ENCODE data around the gene PGLYRP4. TPM values are rescaled to one million over a fixed set of nuclear protein-coding genes. Genes with fewer than 3 reads are reported as not detected.
"Not testable (repeated sequence)": the region's sequence is repeated elsewhere in the genome, so short reads cannot be mapped to it uniquely, and the experiment has no call there.

Gene PGLYRP4
- total RNA-seq, 1 experiment from 2014 or later = 0.38 TPM

DNA sequence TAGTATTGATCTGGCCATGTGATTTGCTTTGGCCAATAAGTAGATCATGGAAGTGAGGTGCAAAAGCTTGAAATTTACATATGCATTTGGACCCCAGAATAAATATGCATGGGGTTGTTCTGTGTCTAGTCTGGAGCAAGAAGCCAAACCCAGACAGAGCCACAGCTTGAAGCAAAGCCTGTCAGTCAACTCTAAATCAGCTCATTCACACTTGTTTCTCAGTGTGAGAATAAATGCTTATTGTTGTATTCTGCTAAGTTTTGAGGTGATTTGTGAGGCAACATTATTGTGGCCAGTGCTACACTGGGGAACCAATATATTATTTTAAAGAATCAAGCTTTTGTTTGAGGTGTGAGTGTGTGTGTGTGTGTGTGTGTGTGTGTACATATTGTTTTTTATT lies 23.7 kb downstream of the PGLYRP4 start:
- TF ChIP-seq, protein P1, sequence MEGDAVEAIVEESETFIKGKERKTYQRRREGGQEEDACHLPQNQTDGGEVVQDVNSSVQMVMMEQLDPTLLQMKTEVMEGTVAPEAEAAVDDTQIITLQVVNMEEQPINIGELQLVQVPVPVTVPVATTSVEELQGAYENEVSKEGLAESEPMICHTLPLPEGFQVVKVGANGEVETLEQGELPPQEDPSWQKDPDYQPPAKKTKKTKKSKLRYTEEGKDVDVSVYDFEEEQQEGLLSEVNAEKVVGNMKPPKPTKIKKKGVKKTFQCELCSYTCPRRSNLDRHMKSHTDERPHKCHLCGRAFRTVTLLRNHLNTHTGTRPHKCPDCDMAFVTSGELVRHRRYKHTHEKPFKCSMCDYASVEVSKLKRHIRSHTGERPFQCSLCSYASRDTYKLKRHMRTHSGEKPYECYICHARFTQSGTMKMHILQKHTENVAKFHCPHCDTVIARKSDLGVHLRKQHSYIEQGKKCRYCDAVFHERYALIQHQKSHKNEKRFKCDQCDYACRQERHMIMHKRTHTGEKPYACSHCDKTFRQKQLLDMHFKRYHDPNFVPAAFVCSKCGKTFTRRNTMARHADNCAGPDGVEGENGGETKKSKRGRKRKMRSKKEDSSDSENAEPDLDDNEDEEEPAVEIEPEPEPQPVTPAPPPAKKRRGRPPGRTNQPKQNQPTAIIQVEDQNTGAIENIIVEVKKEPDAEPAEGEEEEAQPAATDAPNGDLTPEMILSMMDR (IDR thresholded peaks at IDR 0.05; ENCODE audit: unreplicated experiment) = no peak
- Mint-ChIP-seq H3K4me3 (ENCODE audit: low read depth, unreplicated experiment) (no peak overlapping the region), H3K36me3 (ENCODE audit: insufficient read depth, unreplicated experiment) (no peaks in the 10 kb centered on the region), H3K4me1 (ENCODE audit: low read depth, unreplicated experiment) (no peaks in the 10 kb centered on the region), H3K27ac (ENCODE audit: unreplicated experiment) (no peak overlapping the region), H3K27me3 (ENCODE audit: unreplicated experiment) (peaks cover 25% of the 10 kb centered on the region), H3K9me3 (ENCODE audit: low read depth, unreplicated experiment) (peaks cover 2% of the 10 kb centered on the region)
- DNase-seq = no peak
- BruUV-seq (replicated peaks) = no TSS peak
- CTCF ChIA-PET = interaction anchor here (1.1 kb wide), 1 partner anchor 19 kb away, joined by 3 read pairs; no protein-coding TSS in a partner anchor
- intact Hi-C loops (cut with micrococcal nuclease; ENCODE audit: unreplicated experiment) = no loop called here

DNA sequence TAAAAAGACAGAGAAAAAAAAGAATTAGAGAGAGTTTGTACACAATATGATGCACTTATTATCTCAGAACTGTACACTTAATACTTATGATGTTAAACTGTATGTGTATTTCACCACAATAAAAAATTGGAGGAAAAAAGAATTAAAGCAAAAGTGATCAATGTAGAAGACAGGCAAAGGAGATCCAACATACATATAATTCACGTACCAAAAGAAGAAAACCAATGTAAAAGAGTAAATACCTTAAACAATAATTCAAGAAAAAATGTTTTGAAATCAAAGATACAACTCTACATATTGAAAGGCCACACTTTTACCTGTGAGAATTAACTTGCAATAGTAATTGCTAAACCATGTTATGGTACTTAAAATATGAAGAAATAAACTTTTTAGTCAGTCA lies 26.1 kb downstream of the PGLYRP4 start:
- no peaks in the 10 kb centered on the region for H3K4me1 Mint-ChIP-seq (ENCODE audit: low read depth, unreplicated experiment)

DNA sequence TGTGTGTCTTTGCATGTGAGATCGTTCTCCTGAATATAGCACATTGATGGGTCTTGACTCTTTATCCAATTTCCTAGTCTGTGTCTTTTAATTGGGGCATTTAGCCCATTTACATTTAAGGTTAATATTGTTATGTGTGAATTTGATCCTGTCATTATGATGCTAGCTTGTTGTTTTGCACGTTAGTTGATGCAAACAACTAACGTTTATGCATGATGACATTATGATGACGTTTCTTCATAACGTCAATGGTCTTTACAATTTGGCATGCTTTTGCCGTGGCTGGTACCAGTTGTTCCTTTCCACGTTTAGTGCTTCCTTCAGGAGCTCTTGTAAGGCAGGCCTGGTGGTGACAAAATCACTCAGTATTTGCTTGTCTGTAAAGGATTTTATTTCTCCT lies 30.5 kb downstream of the PGLYRP4 start:
- H3K9me3 Mint-ChIP-seq (ENCODE audit: low read depth, unreplicated experiment); intact Hi-C loops (cut with micrococcal nuclease; ENCODE audit: unreplicated experiment); CTCF ChIA-PET; DNase-seq; H3K4me3 Mint-ChIP-seq (ENCODE audit: low read depth, unreplicated experiment); H3K36me3 Mint-ChIP-seq (ENCODE audit: insufficient read depth, unreplicated experiment); H3K4me1 Mint-ChIP-seq (ENCODE audit: low read depth, unreplicated experiment); H3K27ac Mint-ChIP-seq (ENCODE audit: unreplicated experiment); BruUV-seq (replicated peaks): not testable (repeated sequence)
- peaks cover 70% of the 10 kb centered on the region for H3K27me3 Mint-ChIP-seq (ENCODE audit: unreplicated experiment)

More for the DNA sequence above, 26.1 kb downstream of the PGLYRP4 start:
- DNase-seq = no peak
- CTCF ChIA-PET = no interaction called here
- intact Hi-C loops (cut with micrococcal nuclease; ENCODE audit: unreplicated experiment) = no loop called here
- Mint-ChIP-seq H3K9me3 (ENCODE audit: low read depth, unreplicated experiment) (peaks cover 2% of the 10 kb centered on the region), H3K27ac (ENCODE audit: unreplicated experiment) (no peak overlapping the region), H3K36me3 (ENCODE audit: insufficient read depth, unreplicated experiment) (no peaks in the 10 kb centered on the region), H3K27me3 (ENCODE audit: unreplicated experiment) (peaks cover 42% of the 10 kb centered on the region), H3K4me3 (ENCODE audit: low read depth, unreplicated experiment) (no peak overlapping the region)
- TF ChIP-seq, protein P1 (IDR thresholded peaks at IDR 0.05; ENCODE audit: unreplicated experiment) = no peak
- no TSS peak for BruUV-seq (replicated peaks)

DNA sequence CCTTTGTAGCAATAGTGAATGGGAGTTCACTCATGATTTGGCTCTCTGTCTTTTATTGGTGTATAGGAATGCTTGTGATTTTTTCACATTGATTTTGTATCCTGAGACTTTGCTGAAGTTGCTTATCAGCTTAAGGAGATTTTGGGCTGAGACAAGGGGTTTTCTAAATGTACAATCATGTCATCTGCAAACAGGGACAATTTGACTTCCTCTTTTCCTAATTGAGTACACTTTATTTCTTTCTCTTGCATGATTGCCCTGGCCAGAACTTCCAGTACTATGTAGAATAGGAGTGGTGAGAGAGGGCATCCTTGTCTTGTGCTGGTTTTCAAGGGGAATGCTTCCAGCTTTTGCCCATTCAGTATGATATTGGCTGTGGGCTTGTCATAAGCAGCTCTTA lies 32.6 kb downstream of the PGLYRP4 start:
- intact Hi-C loops (cut with micrococcal nuclease; ENCODE audit: unreplicated experiment); H3K36me3 Mint-ChIP-seq (ENCODE audit: insufficient read depth, unreplicated experiment); BruUV-seq (replicated peaks); H3K4me1 Mint-ChIP-seq (ENCODE audit: low read depth, unreplicated experiment); H3K4me3 Mint-ChIP-seq (ENCODE audit: low read depth, unreplicated experiment); H3K27ac Mint-ChIP-seq (ENCODE audit: unreplicated experiment); CTCF ChIA-PET; DNase-seq; H3K9me3 Mint-ChIP-seq (ENCODE audit: low read depth, unreplicated experiment): not testable (repeated sequence)
- H3K27me3 Mint-ChIP-seq (ENCODE audit: unreplicated experiment) = peaks cover 84% of the 10 kb centered on the region

DNA sequence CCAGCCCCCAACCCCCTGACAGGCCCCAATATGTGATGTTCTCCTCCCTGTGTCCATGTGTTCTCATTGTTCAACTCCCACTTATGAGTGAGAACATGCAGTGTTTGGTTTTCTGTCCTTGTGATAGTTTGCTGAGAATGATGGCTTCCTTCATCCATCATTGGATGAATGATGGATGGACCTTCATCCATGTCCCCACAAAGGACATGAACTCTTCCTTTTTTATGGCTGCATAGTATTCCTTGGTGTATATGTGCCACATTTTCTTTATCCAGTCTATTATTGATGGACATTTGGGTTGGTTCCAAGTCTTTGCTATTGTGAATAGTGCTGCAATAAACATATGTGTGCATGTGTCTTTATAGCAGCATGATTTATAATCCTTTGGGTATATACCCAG lies 34.3 kb downstream of the PGLYRP4 start:
- H3K9me3 Mint-ChIP-seq (ENCODE audit: low read depth, unreplicated experiment); H3K36me3 Mint-ChIP-seq (ENCODE audit: insufficient read depth, unreplicated experiment); CTCF ChIA-PET; BruUV-seq (replicated peaks); H3K4me3 Mint-ChIP-seq (ENCODE audit: low read depth, unreplicated experiment); H3K27ac Mint-ChIP-seq (ENCODE audit: unreplicated experiment); DNase-seq; H3K4me1 Mint-ChIP-seq (ENCODE audit: low read depth, unreplicated experiment); intact Hi-C loops (cut with micrococcal nuclease; ENCODE audit: unreplicated experiment): not testable (repeated sequence)
- peaks cover 76% of the 10 kb centered on the region for H3K27me3 Mint-ChIP-seq (ENCODE audit: unreplicated experiment)

DNA sequence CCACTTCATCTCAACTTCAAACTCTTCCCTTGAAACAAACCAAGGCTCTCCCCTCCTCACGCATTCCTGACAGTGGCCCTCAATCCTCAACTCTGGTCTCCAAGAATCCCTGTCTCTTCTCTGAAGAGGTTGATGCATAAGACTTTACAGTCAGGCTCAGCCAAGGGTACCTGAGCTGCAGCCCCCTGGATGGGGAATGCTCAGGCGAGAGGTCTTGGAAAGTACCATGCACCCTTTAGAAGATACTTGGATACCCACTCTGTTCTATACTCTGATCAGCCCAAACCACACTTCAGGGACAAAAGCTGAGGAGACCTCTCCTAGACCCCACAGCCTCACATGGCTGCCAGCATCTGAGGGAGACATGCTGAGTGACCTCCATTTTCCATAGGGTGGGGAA lies 35.4 kb downstream of the PGLYRP4 start:
- intact Hi-C loops (cut with micrococcal nuclease; ENCODE audit: unreplicated experiment) = no loop called here
- H3K4me1 Mint-ChIP-seq (ENCODE audit: low read depth, unreplicated experiment) = no peaks in the 10 kb centered on the region
- BruUV-seq (replicated peaks) = no TSS peak
- DNase-seq = no peak
- CTCF ChIA-PET = interaction anchor here (0.7 kb wide), 1 partner anchor 514 kb away, joined by 3 read pairs; no protein-coding TSS in a partner anchor
- no peaks in the 10 kb centered on the region for H3K9me3 Mint-ChIP-seq (ENCODE audit: low read depth, unreplicated experiment)
- no peak overlapping the region for H3K27ac Mint-ChIP-seq (ENCODE audit: unreplicated experiment)
- no peaks in the 10 kb centered on the region for H3K36me3 Mint-ChIP-seq (ENCODE audit: insufficient read depth, unreplicated experiment)
- H3K27me3 Mint-ChIP-seq (ENCODE audit: unreplicated experiment) = peaks cover 76% of the 10 kb centered on the region
- TF ChIP-seq, protein P1 (IDR thresholded peaks at IDR 0.05; ENCODE audit: unreplicated experiment) = no peak
- no peak overlapping the region for H3K4me3 Mint-ChIP-seq (ENCODE audit: low read depth, unreplicated experiment)
